ENCODE measurements around the gene NIT1. TPM values are rescaled to one million over a fixed set of nuclear protein-coding genes. Genes with fewer than 3 reads are reported as not detected.

Gene NIT1
- total and polyA plus RNA-seq, 2 of the 8 experiments (the other 6 are each of a cell fraction or from before 2014, with no cell fraction given) = 33.0 to 40.4 TPM

GRCh38 chr1:161095230-161095629 is 22.7 kb upstream of the NIT1 start (continued):
- no peak for TF ChIP-seq E2F6 (IDR thresholded peaks at IDR 0.05)
- no peak for TF ChIP-seq NANOG (IDR thresholded peaks at IDR 0.05; ENCODE audit: insufficient read depth, low read depth, low read length, poor library complexity, severe bottlenecking)
- TF ChIP-seq EGR1 (IDR thresholded peaks at IDR 0.05; ENCODE audit: borderline replicate concordance, low read depth, low read length) = no peak
- TF ChIP-seq TAF1 (IDR thresholded peaks at IDR 0.05; ENCODE audit: low read depth, low read length) = no peak
- no peak for TF ChIP-seq GTF2F1 (IDR thresholded peaks at IDR 0.05; ENCODE audit: borderline replicate concordance, low read depth, low read length)
- TF ChIP-seq NRF1 (IDR thresholded peaks at IDR 0.05; ENCODE audit: low read depth, low read length) = no peak
- TF ChIP-seq SAP30 (IDR thresholded peaks at IDR 0.05; ENCODE audit: insufficient read depth, insufficient replicate concordance, low read length) = no peak
- no peak for TF ChIP-seq JUN (IDR thresholded peaks at IDR 0.05; ENCODE audit: low read depth, low read length)
- TF ChIP-seq KDM1A (IDR thresholded peaks at IDR 0.05; ENCODE audit: borderline replicate concordance, low read length) = no peak

Measured in H1 (cell line).